ENCODE results near the gene WEE1.

Gene WEE1

GRCh38 chr11:9530901-9531625, 42.4 kb upstream of the WEE1 start:
- Histone ChIP-seq H3K4me3 (ENCODE audit: low read depth, low read length) (no peak overlapping the region), H3K27ac (ENCODE audit: extremely low read depth, low read depth, low read length) (no peak overlapping the region), H3K4me1 (ENCODE audit: control insufficient read depth, insufficient read depth, low read length) (peaks cover 10% of the 10 kb centered on the region), H3K9me3 (ENCODE audit: control insufficient read depth, insufficient read depth, low read depth, low read length) (no peaks in the 10 kb centered on the region), H3K36me3 (ENCODE audit: control insufficient read depth in 2 of 2, insufficient read depth in 1 of 2, low read length in 2 of 2) (no peaks in the 10 kb centered on the region)
- ChIA-PET CTCF (no interaction called here), POLR2A (interaction anchor here (1.1 kb wide), 1 partner anchor 42 kb away, joined by 4 read pairs; the partner anchor contains the start of gene WEE1)
- no peak for TF ChIP-seq ZNF221 (tag by site-specific recombination; IDR thresholded peaks at IDR 0.05; ENCODE audit: borderline replicate concordance)
- TF ChIP-seq TRIM28 (IDR thresholded peaks at IDR 0.05; ENCODE audit: borderline replicate concordance, low read length), result 0 out of 2 replicates have a peak, but pooled peaks have one; percentile 15

GRCh38 chr11:9533058-9533457, 40.4 kb upstream of the WEE1 start:
- Histone ChIP-seq H3K9me3 (ENCODE audit: control insufficient read depth, insufficient read depth, low read depth, low read length) (no peaks in the 10 kb centered on the region), H3K36me3 (ENCODE audit: control insufficient read depth in 2 of 2, insufficient read depth in 1 of 2, low read length in 2 of 2) (no peaks in the 10 kb centered on the region), H3K4me3 (ENCODE audit: low read depth, low read length) (no peak overlapping the region), H3K4me1 (ENCODE audit: control insufficient read depth, insufficient read depth, low read length) (peaks cover 9% of the 10 kb centered on the region), H3K27ac (ENCODE audit: extremely low read depth, low read depth, low read length) (no peak overlapping the region)
- POLR2A ChIA-PET, result no interaction called here
- CTCF ChIA-PET, result interaction anchor here (0.8 to 3.4 kb wide), 6 partner anchors 8 to 80 kb away, joined by 3 to 32 read pairs (median 6); no protein-coding TSS in a partner anchor
- TF ChIP-seq REST (tag by site-specific recombination; IDR thresholded peaks at IDR 0.05) (no peak), KLF1 (tag by site-specific recombination; IDR thresholded peaks at IDR 0.05) (no peak), INSM2 (tag by site-specific recombination; IDR thresholded peaks at IDR 0.05) (no peak), ZFP37 (tag by site-specific recombination; IDR thresholded peaks at IDR 0.05) (no peak), ZNF664 (tag by site-specific recombination; IDR thresholded peaks at IDR 0.05) (no peak), ZNF292 (tag by site-specific recombination; IDR thresholded peaks at IDR 0.05; ENCODE audit: borderline replicate concordance, low read depth) (no peak)

- Histone ChIP-seq H3K4me3 (ENCODE audit: low read depth, low read length) (no peak overlapping the region), H3K27ac (ENCODE audit: extremely low read depth, low read depth, low read length) (no peak overlapping the region), H3K9me3 (ENCODE audit: control insufficient read depth, insufficient read depth, low read depth, low read length) (no peaks in the 10 kb centered on the region), H3K36me3 (ENCODE audit: control insufficient read depth in 2 of 2, insufficient read depth in 1 of 2, low read length in 2 of 2) (no peaks in the 10 kb centered on the region), H3K4me1 (ENCODE audit: control insufficient read depth, insufficient read depth, low read length) (peaks cover 7% of the 10 kb centered on the region)
- 0 out of 2 replicates have a peak, but pooled peaks have one; percentile 24 for TF ChIP-seq PRDM1 (tag by site-specific recombination; IDR thresholded peaks at IDR 0.05)
- no peak for TF ChIP-seq ZNF248 (tag by site-specific recombination; IDR thresholded peaks at IDR 0.05)
- POLR2A ChIA-PET, result interaction anchor here (0.6 to 0.9 kb wide), 2 partner anchors 41 to 590 kb away, joined by 3 to 4 read pairs; no protein-coding TSS in a partner anchor
- CTCF ChIA-PET, result interaction anchor here (0.6 to 3.4 kb wide), 16 partner anchors 9 to 937 kb away, joined by 3 to 32 read pairs (median 6); partner anchors contain the start of gene WEE1
Measured at GRCh38 chr11:9533736-9534473, 39.6 kb upstream of the WEE1 start.

Data from HEK293 (cell line).